Non-pigmented ciliary epithelial cell (primary cell): ENCODE data around the gene ZC3H18.

Source experiments
- DNase-seq: peaks from one replicate; pipeline ENCODE4 v3.0.0-alpha.2; 2010; ENCODE audit warnings: low read depth

Gene ZC3H18

GRCh38 chr16:88681084-88681680 is 111.0 kb downstream of the ZC3H18 start:
- DNase-seq, result no peak
